Activated T-cell treated with anti-CD3 and anti-CD28 coated beads, Interleukin-2, amount 50 U/mL, for 4 hours (primary cell): ENCODE results near the gene PHKA2. TPM values are rescaled to one million over a fixed set of nuclear protein-coding genes. Genes with fewer than 3 reads are reported as not detected.
"Not testable (repeated sequence)": the region's sequence is repeated elsewhere in the genome, so short reads cannot be mapped to it uniquely, and the experiment has no call there.

Experiments
- ATAC-seq, 2 donors: fragments of 200-7000 bp; cut with Tn5 transposase; one replicate each; pipeline ENCODE4 v1.10.0; 2021
- DNase-seq: peaks from one replicate; pipeline ENCODE4 v3.0.0-alpha.2; 2020
- H3K27me3 Mint-ChIP-seq: one replicate; pipeline ENCODE4 v1.8.0; 2021; ENCODE audit warnings: low read depth, mixed read lengths
- H3K36me3 Mint-ChIP-seq: one replicate; pipeline ENCODE4 v1.8.0; 2022; ENCODE audit warnings: mixed read lengths; ENCODE audit not compliant: insufficient read depth
- H3K4me1 Mint-ChIP-seq: one replicate; pipeline ENCODE4 v1.8.0; 2021; ENCODE audit warnings: low read depth, mixed read lengths
- H3K4me3 Mint-ChIP-seq: one replicate; pipeline ENCODE4 v1.8.0; 2021; ENCODE audit warnings: mild to moderate bottlenecking, moderate library complexity, mixed read lengths
- H3K9me3 Mint-ChIP-seq: one replicate; pipeline ENCODE4 v1.8.0; 2021; ENCODE audit warnings: mixed read lengths
- total RNA-seq, 3 donors: library from RNA; stranded (reverse); gene quantifications; one replicate each; pipeline ENCODE4 v1.2.1, GENCODE V29; 2021

Gene PHKA2
- total RNA-seq, 3 donors from 2014 or later, result 14.1 to 17.5 (median 14.8) TPM

DNA sequence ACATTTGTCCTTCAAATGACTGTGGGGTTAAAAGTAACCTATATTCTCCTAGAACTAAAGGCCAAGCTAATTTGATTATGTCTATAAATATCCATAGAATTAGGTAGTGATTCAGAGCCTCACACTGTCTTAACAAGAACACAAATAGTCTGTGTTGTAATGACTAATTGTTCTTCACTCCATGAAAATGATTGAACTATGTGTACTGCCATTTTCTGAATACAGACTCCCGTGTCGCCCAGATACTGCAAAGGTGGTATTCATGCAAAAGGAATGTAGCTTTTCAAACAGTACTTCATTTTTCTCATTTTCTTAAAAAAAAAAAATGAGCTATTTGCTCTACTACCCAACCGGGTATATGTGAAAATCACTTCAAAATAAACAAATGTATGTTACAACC is 11.3 kb upstream of the PHKA2 start:
- DNase-seq (no peak), ATAC-seq (no peak)
- Mint-ChIP-seq H3K9me3 (no peaks in the 10 kb centered on the region), H3K4me1 (no peaks in the 10 kb centered on the region), H3K27me3 (no peaks in the 10 kb centered on the region), H3K4me3 (no peak overlapping the region), H3K36me3 (no peaks in the 10 kb centered on the region)

GRCh38 chrX:18994713-18995112 is 10.8 kb upstream of the PHKA2 start:
- ATAC-seq (no peak), DNase-seq (no peak)
- Mint-ChIP-seq H3K4me3 (no peak overlapping the region), H3K27me3 (no peaks in the 10 kb centered on the region), H3K9me3 (no peaks in the 10 kb centered on the region), H3K36me3 (no peaks in the 10 kb centered on the region), H3K4me1 (no peaks in the 10 kb centered on the region)

- ATAC-seq (no peak), DNase-seq (no peak)
- H3K27me3 Mint-ChIP-seq, result no peaks in the 10 kb centered on the region
- no peak overlapping the region for H3K4me3 Mint-ChIP-seq
- H3K36me3 Mint-ChIP-seq, result no peaks in the 10 kb centered on the region
- H3K9me3 Mint-ChIP-seq, result no peaks in the 10 kb centered on the region
- H3K4me1 Mint-ChIP-seq, result no peaks in the 10 kb centered on the region
These were observed 8.9 kb upstream of the PHKA2 start for GRCh38 chrX:18992829-18993228.

DNA sequence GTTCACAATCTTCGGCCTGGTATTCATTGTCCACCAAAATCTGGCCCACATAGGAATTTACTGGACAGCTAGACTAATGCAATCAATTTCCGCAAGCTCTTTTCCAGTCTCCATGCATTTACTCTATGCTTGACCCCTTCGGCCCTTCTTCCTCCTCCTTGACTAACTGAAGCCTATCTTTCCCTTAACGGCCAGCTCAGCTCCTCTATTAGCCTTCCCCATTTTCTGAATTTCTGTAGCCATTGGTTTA is 1.2 kb upstream of the PHKA2 start:
- Mint-ChIP-seq H3K4me1 (peaks cover 10% of the 10 kb centered on the region), H3K36me3 (no peaks in the 10 kb centered on the region), H3K4me3 (peak overlapping the region; percentile 84), H3K27me3 (no peaks in the 10 kb centered on the region), H3K9me3 (no peaks in the 10 kb centered on the region)
- DNase-seq (no peak), ATAC-seq (no peak)

GRCh38 chrX:18984381-18985185 is 669 bp upstream of the PHKA2 start:
- H3K27me3 Mint-ChIP-seq, result no peaks in the 10 kb centered on the region
- peak overlapping the region; percentile 84 for H3K4me3 Mint-ChIP-seq
- no peaks in the 10 kb centered on the region for H3K36me3 Mint-ChIP-seq
- H3K4me1 Mint-ChIP-seq, result peaks cover 10% of the 10 kb centered on the region
- peak; percentile 82 for DNase-seq
- H3K9me3 Mint-ChIP-seq, result no peaks in the 10 kb centered on the region
- peak; percentile 86 to 88 for ATAC-seq

DNA sequence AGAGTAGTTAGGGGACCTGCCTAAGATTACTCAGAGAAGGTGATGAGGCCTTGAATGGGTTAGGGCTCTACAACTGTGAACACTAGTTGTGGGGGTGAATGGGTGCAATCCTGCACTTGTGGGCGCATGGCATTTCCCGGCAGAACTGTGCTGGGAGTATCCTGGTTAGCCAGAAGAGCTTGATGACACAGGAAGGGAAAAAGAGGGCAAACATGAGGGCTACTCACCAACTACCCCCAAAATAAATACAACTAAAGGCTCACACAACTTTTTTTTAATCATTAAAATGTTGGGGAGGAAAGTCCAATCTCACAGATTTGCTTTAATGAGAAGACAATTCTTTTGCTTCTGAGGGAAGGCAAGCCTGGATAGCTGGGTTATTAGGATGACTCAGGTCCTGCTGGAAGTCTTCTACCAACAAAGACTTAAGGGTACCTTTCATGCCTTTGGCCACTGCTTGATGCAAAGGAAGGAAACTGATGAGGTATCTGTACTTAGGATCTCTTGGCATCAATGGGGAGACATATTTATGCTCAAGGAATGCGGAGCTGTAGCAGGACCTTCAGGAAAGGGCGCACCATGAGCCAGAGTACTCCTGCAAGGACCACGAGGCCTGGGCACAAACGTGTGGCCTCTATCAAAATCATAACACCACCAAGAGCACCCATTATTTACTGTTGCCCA is 2.6 kb downstream of the PHKA2 start:
- no peaks in the 10 kb centered on the region for H3K9me3 Mint-ChIP-seq
- no peak overlapping the region for H3K4me3 Mint-ChIP-seq
- H3K4me1 Mint-ChIP-seq, result peaks cover 10% of the 10 kb centered on the region
- no peaks in the 10 kb centered on the region for H3K36me3 Mint-ChIP-seq
- DNase-seq (no peak), ATAC-seq (no peak)
- no peaks in the 10 kb centered on the region for H3K27me3 Mint-ChIP-seq

DNA sequence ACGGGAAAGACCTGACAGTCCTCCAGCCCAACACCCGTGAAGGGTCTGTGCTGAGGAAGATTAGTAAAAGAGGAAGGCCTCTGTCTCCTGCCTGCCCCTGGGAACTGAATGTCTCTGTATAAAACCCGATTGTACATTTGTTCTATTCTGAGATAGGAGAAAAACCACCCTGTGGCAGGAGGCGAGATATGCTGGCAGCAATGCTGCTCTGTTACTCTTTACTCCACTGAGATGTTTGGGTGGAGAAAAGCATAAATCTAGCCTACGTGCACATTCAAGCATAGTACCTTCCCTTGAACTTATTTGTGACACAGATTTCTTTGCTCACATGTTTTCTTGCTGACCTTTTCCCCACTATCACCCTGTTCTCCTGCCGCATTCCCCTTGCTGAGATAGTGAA is 3.7 kb downstream of the PHKA2 start:
- not testable (repeated sequence) for ATAC-seq, H3K9me3 Mint-ChIP-seq, H3K36me3 Mint-ChIP-seq, H3K4me1 Mint-ChIP-seq, DNase-seq, H3K27me3 Mint-ChIP-seq, H3K4me3 Mint-ChIP-seq

- H3K9me3 Mint-ChIP-seq, result no peaks in the 10 kb centered on the region
- ATAC-seq, result no peak
- DNase-seq, result no peak
- H3K4me3 Mint-ChIP-seq, result no peak overlapping the region
- H3K27me3 Mint-ChIP-seq, result no peaks in the 10 kb centered on the region
- H3K36me3 Mint-ChIP-seq, result peaks cover 6% of the 10 kb centered on the region
- H3K4me1 Mint-ChIP-seq, result peaks cover 2% of the 10 kb centered on the region
These were observed 8.9 kb downstream of the PHKA2 start for GRCh38 chrX:18974993-18975392.

DNA sequence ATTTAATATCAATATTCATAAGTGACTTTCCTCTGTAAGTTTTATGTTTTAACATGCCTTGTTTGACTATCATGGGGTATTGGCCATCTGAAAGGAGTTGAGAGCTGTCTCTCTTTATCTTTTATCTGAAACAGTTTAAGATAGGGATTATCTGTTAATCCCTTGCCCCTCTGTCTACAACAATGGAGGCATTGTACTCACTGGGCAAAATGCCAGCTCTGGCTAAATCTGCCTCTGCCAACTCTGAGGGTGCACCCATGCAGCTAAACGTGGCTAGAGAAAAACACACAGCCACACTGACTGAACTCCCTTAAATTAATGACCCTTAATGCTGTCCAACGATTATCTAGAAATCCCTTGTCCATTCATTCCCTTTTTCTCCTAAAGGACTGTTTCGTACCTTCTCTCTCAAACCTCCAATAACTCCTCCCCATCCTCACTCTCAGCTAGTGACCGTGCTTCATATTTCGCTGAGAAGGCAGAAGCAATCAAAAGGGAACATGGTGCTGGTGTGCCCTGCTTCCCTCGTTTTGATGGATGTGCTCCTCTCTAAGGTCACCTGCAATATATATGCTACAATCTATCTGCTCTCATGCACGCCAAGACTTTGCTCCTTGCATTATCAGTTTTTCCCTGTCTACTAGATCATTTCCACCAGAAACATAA is 10.3 kb downstream of the PHKA2 start:
- Mint-ChIP-seq H3K9me3 (no peaks in the 10 kb centered on the region), H3K4me3 (no peak overlapping the region), H3K4me1 (peaks cover 2% of the 10 kb centered on the region), H3K27me3 (no peaks in the 10 kb centered on the region), H3K36me3 (peaks cover 6% of the 10 kb centered on the region)
- no peak for DNase-seq
- ATAC-seq, result no peak

DNA sequence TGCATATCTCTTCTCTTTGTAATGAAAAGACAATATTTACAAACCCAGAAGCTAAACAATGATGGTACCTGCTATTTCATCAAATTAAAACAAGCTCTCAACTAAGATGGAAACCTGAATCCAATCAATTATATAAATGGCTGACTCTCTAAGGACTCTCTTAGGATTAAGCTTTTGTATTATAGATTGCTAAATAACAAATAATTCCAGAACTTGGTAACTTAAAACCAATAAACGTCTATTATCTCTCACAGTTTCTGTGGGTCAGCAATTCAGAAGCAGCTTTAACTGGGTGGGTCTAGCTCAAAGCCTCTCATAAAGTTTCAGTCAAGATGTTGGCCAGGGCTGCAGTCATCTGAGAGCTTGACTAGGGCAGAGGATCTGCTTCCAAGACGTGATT is 12.4 kb downstream of the PHKA2 start:
- H3K4me3 Mint-ChIP-seq, result no peak overlapping the region
- no peak for DNase-seq
- peaks cover 6% of the 10 kb centered on the region for H3K36me3 Mint-ChIP-seq
- H3K4me1 Mint-ChIP-seq, result peaks cover 4% of the 10 kb centered on the region
- no peak for ATAC-seq
- H3K9me3 Mint-ChIP-seq, result no peaks in the 10 kb centered on the region
- H3K27me3 Mint-ChIP-seq, result no peaks in the 10 kb centered on the region

- H3K9me3 Mint-ChIP-seq, result no peaks in the 10 kb centered on the region
These were observed 13.4 kb downstream of the PHKA2 start for GRCh38 chrX:18970465-18970864.

GRCh38 chrX:18966624-18967023 is 17.3 kb downstream of the PHKA2 start:
- Mint-ChIP-seq H3K36me3 (no peaks in the 10 kb centered on the region), H3K27me3 (no peaks in the 10 kb centered on the region), H3K9me3 (no peaks in the 10 kb centered on the region), H3K4me3 (no peak overlapping the region), H3K4me1 (peaks cover 14% of the 10 kb centered on the region)
- DNase-seq, result no peak
- ATAC-seq, result no peak

More at GRCh38 chrX:18970465-18970864, 13.4 kb downstream of the PHKA2 start:
- Mint-ChIP-seq H3K27me3 (no peaks in the 10 kb centered on the region), H3K4me3 (no peak overlapping the region), H3K36me3 (peaks cover 4% of the 10 kb centered on the region), H3K4me1 (peaks cover 4% of the 10 kb centered on the region)
- DNase-seq (no peak), ATAC-seq (no peak)

DNA sequence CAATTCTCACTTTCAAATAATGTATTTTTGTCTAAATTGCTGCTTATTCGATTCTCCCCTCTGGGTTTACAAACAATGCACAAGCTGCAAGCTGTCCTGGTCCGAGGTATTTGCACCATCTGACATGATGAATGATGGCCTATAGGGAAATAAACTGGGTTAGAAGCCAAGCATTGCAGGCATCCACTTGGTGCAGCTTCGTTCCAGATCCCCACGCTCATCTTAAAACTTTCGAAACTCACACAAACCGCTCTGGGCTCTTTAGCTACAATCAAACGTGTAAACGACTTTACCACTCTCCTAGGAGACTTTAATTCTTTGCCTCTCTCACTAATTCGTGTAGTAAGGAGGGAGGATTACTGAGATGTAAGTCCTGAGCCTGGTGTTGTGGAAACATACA is 19.0 kb downstream of the PHKA2 start:
- H3K4me1 Mint-ChIP-seq, result peaks cover 21% of the 10 kb centered on the region
- no peaks in the 10 kb centered on the region for H3K9me3 Mint-ChIP-seq
- H3K27me3 Mint-ChIP-seq, result no peaks in the 10 kb centered on the region
- H3K36me3 Mint-ChIP-seq, result no peaks in the 10 kb centered on the region
- DNase-seq (no peak), ATAC-seq (no peak)
- no peak overlapping the region for H3K4me3 Mint-ChIP-seq

- H3K9me3 Mint-ChIP-seq, result no peaks in the 10 kb centered on the region
- peaks cover 21% of the 10 kb centered on the region for H3K4me1 Mint-ChIP-seq
These were observed 19.9 kb downstream of the PHKA2 start for GRCh38 chrX:18964026-18964425.

GRCh38 chrX:18962329-18962728 is 21.6 kb downstream of the PHKA2 start:
- ATAC-seq (no peak), DNase-seq (no peak)
- H3K4me1 Mint-ChIP-seq, result peaks cover 21% of the 10 kb centered on the region

More at GRCh38 chrX:18964026-18964425, 19.9 kb downstream of the PHKA2 start:
- ATAC-seq (no peak), DNase-seq (no peak)
- peaks cover 1% of the 10 kb centered on the region for H3K36me3 Mint-ChIP-seq
- no peak overlapping the region for H3K4me3 Mint-ChIP-seq
- no peaks in the 10 kb centered on the region for H3K27me3 Mint-ChIP-seq

More at GRCh38 chrX:18962329-18962728, 21.6 kb downstream of the PHKA2 start:
- no peaks in the 10 kb centered on the region for H3K27me3 Mint-ChIP-seq
- peaks cover 2% of the 10 kb centered on the region for H3K36me3 Mint-ChIP-seq
- no peaks in the 10 kb centered on the region for H3K9me3 Mint-ChIP-seq
- no peak overlapping the region for H3K4me3 Mint-ChIP-seq
